NCI-H2029 (cell line): ENCODE results near the gene KDM6B.

ENCODE experiments used
- DNase-seq: peaks from one replicate; lab custom pipeline; 2025; lab: John Stamatoyannopoulos, UW

KDM6B gene

DNA sequence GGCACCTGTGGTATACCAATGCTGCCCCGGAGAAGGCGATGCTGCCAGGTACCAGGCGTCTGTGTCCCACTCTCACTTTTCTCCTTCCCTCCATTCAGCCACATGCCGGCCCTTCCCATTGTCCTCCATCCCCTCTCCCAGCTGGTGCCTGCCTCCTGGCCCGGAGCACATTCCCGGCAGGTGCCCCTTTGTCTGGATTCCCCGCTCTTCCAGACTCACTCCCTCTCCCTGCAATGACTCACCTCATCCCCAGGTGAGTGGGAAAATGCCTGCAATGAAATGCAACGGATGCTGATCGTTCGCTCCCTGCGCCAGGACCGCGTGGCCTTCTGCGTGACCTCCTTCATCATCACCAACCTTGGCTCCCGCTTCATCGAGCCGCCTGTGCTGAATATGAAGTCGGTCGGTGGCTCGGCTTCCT is 10.4 kb upstream of the KDM6B start:
- DNase-seq = no peak

DNA sequence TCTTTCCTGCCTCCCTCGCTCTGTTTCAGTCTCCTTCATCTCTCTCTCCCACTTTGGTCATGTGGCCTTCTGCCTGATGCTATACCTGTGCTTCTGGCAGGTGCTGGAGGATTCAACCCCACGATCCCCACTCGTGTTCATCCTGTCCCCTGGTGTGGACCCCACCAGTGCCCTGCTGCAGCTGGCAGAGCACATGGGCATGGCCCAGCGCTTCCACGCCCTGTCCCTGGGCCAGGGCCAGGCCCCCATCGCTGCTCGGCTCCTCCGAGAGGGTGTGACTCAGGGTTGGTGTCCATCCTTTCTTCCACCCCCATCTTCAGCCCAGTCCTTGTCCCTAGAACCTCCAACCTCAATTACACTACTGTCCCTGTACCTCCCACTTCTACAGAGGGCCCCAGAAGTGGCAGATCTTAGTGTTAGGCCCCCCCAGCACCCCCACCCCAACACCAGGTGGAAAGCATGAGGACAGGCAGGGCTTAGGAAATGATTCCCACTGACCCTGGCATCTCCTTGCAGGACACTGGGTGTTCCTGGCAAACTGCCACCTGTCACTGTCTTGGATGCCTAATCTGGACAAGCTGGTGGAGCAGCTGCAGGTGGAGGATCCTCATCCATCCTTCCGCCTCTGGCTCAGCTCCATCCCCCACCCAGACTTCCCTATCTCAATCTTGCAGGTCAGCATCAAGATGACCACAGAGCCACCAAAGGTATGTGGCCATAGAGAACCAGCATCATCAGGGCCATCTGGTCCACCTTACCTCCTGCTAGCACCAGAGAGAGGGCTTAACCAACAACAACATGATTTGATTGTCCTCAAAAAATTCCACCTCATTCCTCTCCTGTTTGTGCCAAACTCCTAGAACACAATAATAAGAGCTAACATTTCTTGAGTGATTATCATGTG is 9.7 kb upstream of the KDM6B start:
- DNase-seq = no peak

DNA sequence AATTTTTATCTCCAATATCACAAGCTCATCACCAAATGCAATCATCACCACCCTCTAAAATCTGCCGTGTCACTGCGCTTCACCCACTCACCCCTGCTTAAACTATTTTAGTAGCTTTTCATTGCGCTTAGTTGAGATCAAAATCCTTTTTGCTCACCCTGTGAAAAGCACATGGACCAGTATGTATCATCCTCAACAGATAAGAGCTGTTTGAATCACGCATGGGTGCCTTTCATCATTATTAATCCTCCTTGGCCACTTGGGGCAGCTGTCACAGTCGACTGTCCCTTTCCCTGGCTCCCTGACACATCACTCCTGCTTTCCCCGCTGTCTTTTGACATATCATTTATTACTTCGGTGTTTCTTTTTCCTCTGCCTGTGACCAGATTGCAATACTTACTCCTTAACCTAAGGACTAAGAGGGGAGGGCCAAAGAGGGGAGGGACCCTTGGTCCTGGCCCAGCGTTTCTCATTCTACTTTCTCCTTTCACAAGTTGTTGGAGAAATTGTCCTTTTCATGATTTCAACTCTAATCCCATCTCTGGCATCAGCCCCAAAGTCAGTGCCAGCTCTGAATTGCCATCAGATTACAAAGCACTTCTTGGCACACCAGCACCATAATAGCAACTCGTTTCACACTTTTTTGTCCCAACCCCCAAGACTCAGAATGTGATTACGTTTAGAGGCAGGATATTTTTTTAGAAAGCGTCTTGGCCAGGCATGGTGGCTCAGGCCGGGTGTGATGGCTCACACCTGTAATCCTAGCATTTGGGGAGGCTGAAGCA is 8.6 kb upstream of the KDM6B start:
- no peak for DNase-seq

DNA sequence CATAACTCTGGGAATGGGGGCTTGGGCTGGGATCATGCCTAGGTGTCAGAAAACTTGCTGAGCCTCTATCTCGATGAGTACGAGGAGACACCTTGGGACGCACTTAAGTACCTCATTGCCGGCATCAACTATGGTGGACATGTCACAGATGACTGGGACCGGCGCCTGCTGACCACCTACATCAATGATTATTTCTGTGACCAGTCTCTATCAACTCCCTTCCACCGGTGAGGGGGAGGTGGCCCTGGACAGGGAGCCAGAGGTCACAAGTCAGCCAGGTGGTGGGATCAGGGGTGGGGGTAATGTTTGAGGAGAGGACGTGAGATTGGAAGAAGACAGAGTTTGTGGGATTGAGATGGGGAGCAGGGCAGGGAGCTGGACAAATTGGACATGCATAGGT is 3.4 kb upstream of the KDM6B start:
- no peak for DNase-seq

DNA sequence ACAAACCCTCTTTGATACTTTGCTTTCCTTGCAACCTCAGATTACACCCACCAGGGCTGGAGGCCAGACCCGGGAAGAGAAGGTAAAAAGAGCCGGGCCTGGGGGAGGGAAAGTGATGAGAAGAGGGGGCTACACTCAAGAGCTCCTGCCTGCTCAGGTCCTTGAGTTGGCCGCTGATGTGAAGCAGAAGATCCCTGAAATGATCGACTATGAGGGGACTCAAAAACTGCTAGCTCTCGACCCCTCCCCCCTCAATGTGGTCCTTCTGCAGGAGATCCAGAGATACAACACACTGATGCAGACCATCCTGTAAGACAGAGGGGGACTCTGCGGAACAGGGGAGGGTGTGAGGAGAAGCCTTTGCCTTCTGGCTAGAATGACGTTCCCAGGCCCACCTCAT is 2.8 kb upstream of the KDM6B start:
- DNase-seq = no peak

DNA sequence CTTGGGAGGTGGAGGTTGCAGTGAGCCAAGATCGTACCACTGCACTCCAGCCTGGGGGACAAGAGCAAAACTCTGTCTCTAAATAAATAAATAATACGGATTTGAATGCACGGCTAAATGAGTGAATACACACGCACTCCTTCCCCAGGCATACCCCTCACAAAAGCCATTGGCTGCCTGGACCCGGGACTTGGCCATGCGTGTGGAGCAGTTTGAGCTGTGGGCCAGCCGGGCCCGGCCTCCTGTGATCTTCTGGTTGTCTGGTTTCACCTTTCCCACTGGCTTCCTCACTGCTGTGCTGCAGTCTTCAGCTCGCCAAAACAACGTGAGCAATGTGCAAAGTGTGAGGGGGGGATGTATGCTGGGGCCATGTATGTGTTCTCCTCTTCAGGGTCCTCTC is 1.6 kb upstream of the KDM6B start:
- no peak for DNase-seq

DNA sequence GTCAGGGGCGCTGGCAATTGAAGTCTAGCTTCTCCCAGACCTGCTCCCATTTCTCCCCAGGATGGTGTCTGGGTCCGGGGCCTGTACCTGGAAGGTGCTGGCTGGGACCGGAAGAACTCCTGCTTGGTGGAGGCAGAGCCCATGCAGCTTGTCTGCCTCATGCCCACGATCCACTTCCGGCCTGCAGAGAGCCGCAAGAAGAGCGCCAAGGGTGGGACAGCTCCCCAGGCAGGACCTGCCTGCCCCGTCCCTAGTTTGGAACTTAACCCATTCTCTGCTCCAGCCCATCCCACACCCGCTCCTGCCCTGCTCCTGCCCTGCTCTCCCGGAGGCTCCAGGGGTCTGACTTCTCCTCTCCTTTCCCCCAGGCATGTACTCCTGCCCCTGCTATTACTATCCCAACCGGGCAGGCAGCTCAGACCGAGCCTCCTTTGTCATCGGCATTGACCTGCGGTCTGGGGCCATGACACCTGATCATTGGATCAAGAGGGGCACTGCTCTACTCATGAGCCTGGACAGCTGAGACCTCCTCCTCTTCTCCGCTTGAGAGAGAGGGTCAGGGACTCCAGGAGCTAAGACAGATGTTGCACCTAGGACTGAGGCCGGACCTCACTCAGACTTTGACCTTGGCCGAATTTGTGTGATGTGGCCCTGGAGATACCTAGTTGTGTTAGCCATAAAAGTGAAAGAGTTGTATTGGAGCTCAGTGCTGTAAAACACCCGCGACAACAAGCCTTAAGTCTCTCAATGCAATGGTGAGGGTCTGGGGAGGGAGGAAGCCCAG is 814 bp upstream of the KDM6B start:
- no peak for DNase-seq

DNA sequence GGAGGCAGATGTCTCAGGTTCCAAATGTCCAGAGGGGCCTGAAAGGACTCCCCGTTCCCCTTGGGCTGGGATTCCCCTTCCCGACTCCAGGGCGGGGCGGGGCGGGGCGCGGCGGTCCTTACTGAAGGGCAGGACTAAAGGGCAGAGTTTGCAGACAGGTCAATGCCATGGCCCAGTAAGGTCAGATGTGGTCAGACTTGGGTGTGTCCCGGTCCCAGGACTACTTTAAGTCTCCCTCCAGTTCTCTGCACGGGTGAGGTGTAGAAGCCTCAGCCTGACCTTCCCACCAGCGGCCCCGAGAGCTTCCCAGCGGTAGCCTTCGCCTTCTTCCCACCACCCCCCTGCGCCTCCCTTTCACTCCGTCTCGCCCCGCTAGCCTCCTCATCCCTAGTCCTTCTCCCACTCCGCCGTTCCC is 532 bp downstream of the KDM6B start:
- peak; percentile 25 for DNase-seq

DNA sequence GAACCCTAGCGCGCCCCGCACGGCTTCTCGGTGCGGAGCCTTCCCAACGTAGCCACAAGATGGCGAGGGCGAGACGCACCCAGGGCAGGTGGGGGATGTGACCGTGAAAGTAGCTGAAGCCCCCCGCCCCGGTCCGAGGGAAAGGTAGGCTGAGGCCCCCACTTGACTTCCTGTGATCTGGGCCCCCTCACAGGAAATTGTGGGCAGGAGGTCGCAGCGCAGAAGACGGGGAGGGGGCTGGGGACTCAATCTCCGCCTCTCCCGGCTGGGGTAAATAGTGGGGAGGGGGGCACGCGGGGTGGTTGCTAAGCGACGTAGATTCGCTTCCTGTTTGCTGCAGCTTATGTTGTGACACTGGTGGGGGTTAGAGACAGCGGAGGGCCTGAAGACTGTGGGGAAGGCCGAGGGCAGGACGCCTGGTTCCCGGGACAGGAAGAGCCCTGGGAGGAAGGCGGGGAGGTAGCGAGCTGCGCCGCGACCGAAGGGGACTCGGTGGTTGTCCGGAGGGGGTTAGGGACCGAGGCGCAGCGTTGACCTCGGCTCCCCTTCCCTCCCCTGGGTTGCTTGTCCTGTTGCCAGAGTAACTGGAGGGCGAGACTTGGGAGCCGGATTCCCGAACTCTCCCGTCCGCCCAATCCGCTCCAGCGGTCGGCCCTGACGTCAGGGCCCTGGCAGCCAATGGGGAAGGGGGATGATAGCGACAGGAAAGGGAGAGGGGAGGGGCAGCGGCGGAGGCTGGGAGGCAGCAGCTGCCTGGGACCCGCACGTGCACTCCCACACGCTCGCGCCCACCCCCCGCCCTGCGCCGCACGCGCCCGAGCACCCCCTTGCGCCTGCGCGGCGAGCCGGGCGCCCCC is 1.2 kb downstream of the KDM6B start:
- peak; percentile 84 for DNase-seq

DNA sequence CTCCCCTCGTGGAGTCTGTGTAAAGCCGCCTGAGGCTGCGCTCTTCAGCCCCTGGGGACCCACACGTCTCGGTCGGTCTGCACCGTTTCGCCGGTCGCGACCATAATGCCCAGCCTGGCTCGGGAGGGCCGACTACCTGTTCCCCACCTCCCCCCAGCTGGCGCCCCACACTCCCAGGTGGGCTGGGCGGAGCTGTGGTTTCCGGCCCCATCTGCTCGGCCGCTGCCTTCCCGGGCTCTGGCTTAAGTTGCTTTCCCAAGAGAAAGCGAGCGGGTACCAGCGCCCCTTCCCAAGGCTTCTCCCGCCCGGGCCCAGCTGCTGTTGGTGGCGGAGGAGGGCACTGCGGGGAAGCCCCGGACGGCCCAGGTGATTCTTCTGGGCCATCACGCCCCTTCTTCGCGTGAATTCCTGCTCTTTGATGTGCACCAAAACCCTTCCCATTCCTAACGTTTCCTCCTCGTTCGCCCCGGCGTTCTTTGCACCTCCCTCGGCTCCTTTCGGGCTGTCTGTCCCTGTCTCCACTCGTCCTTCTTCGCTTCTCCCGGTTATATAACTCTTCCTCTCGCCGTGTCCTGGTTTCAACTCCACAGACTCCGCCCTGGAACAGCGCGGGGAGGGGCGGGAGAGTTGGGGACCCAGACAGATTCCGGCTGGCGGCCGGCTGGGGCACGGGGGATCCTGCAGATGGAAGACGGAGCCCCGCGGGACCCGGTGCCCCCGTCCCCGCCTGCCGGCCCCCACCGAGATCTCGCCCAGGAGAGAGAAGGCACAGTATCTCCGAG is 2.0 kb downstream of the KDM6B start:
- DNase-seq = peak; percentile 33

DNA sequence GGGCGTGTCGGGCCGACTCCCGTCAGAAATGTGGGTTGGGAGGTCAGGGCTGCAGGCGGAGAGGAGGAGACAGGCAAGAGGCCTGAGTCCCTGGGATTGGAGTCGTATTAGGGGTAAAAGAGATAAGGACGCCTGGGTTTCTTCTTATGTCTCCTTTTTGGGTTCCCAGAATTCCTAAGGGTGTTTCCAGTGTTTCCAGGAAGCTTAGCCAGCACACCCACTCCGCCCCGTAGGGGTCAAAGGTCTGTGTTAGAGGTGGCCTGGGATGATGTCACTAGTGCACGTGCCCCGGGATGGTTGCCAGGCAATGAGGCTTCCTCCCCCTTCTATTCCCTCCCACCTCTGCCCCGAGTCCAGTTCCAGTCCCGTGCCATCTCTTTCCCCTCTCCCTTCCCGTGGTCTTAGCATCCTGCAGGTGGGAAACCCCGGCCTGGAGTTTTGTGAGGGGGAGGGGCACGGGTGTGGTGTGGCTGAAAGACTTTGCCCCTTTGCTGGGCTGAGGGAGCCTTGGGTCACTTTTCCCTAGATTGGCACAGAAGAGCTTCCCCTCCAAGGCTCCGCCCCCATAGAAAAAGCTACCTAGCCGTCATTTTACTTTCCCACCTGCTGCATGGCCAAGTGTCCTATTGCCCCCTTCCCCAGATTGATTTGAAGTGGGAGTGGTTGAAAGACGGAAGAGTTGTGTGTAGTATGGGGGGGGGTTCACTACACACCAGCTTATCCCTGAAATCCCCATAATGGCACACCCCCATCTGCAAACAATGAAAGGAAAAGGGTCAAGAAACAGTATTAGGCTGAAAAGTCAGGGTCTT is 2.8 kb downstream of the KDM6B start:
- DNase-seq = peak; percentile 95

DNA sequence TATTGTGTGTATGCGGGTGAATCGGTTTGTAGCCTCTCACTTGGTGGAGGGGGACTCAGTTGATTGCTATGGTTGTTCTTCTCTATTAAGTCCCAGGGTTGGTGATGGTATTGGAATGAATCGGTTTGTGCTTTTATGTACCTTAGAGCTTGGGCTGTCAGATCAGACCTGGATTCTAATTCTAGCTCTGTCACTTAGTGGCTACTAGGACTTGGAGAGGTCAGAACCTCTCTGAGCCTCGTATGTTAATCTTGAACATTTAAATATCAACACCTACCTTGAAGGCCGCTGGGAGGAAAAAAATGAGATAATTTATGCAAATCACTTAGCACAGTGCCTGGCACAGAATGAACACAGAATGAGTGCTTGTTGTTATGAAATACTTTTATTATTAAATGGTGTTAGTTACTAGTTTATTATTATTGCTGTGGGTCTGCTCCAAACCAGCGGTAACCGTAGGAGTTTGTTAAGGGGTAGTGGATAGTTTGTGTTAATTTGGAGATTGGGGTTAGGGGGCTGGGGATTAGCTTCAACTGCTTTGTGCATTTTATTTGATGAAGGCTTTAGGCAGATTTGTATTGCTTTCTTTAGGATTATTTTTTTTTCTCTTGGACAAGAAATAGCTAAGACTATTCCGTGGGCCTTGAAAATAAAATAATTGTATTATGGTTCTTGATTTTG is 3.5 kb downstream of the KDM6B start:
- no peak for DNase-seq

DNA sequence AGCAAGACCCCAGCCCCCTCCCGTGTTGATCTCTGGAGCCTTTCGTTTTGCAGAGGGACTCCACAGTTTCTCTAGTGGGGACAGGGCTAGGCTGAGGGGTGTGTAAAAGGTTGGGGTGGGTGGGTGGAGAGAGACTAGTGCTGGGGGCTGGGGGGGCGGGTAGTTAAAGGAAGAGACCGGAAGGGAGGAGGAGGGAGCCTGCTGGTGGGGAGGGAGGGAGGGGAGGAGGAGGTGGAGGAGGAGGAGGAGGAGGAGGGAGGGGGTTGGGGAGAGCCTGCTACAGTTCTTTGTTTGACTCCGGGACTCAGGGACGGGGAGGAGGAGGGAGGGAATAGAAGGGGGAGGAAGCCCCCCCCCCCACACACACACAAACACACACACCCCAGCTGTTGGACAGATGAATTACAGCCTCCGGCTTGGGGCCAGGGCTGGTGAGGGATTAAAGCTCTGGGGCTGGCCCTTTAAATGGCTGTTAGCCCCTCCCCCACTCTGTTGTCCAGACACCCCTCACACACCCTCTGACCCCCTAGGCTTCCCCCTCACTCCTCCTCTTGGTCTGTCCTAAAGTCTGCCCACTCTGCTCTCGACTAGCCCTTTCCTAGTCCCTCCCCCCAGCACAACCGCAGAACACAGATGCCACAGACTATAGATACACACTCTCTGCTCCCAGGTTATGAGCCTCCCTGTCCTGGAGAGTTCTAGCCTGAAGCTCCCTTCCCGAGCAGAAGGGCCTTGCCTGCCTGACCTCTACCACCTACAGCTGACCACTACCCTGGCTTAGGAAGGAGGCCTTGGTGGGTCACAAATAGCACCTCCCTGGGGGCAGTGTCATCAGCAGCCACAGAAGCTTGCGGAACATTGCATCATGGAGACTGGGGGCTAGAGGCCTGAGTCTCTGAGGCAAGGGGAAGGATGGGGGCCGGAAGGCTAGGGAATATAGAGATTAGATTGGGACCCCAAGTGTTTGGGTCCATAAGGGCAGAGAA is 4.4 kb downstream of the KDM6B start:
- DNase-seq = peak; percentile 34

DNA sequence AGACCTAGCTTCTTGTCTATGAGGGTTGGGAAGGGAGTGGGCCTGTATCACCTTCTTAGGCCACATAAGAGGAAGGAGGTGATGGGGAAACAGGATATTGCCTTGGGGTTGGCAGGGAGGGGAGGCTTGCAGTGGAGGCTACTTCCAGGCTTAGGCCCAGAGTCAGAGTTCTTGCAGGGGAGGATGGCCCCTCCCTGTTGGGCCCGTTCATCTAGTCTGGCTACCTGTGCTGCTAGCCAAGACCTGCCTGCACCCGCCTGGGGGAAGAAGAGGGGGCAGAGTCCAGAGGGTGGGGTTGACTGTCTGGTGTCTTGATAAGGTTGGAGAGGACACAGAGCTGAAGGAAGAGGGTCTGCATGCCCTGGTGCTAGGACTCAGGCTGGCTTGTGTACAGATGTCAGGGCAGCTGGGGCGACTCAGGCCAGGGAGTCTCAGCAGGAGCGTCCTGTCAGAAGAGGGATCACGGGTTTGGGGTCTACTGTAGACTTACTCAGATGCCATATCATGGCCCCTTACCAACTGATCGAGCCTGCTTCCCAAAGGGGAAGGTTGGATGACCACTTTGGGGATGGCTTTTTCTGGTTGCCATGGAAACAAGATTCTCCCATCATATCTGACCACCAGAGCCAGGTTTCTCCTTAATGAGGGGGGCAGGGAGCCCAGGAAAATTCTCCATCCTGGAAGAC is 5.3 kb downstream of the KDM6B start:
- DNase-seq = no peak

DNA sequence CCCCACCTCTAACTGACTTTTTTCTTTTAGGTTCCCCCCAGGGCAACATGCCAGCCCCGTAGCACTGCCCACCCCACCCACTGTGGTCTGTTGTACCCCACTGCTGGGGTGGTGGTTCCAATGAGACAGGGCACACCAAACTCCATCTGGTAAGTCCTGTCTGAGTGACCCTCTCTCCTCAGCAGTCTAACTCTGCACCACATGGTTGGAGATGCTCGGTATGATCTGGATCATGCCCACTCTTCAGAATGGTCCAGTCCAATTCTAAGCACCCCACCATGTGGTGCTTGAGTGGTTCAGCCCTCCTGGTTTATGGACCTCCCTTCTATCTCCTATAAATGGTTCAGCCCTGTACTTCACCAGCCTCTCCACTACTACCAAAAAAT is 5.9 kb downstream of the KDM6B start:
- no peak for DNase-seq

DNA sequence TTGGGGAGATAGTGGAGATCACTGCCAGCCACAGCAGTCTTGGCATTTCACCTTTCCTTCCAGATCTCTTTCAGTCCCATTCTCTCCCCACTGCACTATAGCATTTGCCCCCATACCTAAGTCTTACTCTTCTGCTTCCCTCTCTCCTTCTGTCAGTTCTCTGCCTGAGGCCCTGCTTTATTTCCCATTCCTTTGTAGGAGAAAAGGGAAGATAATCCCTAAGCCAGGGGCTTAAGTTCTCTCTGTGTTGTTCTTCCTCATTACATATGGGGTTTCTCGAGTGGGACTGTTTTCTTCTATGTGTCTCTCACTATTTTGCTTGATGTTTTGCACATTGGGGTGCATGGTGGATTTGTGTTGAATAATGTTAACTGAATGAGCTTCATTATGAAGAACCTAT is 6.4 kb downstream of the KDM6B start:
- DNase-seq = no peak

DNA sequence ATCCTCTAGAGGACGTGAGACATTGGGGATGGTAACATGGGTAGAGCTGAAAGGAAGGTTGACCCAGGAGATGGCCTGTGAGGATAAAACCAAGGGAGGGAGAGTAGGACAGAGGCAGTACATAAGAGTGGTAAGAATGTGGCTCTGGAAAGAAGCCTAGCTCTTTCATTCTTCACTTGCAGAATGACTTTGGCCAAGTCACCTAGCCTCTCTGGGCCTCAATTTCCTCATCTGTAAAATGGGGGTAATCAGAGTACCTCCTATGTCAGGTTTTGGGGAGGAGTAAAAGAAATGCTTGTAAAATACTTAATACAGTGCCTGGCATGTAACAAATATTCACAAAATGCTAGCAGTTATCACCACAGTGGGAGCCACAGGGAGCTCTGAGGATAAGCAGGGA is 6.9 kb downstream of the KDM6B start:
- no peak for DNase-seq
